ENCODE data around the gene ANKDD1A.

DNA sequence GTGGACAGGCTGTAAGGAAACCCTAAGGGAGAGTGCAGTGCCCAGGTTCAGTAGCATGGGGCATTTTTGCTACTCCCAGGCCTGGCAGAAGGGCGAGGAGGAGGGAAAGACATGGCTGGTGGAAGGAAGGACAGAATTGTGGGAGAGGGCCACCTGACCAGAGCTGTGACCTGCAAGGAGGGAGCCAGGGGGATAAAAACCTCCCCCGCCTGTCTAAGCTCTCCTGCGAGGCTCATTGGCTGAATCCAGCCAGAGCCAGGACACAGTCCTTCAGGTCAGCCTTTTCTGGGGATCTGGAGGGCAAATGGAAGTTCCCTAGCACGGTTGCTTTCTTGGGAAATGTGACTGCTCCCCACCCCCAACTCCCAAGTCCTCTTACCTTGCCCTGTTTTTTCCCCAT lies 13.3 kb upstream of the ANKDD1A start:
- TF ChIP-seq, protein P1, sequence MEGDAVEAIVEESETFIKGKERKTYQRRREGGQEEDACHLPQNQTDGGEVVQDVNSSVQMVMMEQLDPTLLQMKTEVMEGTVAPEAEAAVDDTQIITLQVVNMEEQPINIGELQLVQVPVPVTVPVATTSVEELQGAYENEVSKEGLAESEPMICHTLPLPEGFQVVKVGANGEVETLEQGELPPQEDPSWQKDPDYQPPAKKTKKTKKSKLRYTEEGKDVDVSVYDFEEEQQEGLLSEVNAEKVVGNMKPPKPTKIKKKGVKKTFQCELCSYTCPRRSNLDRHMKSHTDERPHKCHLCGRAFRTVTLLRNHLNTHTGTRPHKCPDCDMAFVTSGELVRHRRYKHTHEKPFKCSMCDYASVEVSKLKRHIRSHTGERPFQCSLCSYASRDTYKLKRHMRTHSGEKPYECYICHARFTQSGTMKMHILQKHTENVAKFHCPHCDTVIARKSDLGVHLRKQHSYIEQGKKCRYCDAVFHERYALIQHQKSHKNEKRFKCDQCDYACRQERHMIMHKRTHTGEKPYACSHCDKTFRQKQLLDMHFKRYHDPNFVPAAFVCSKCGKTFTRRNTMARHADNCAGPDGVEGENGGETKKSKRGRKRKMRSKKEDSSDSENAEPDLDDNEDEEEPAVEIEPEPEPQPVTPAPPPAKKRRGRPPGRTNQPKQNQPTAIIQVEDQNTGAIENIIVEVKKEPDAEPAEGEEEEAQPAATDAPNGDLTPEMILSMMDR (conservative IDR thresholded peaks at IDR 0.05) = no peak
- TF ChIP-seq ZFX (IDR thresholded peaks at IDR 0.05) = no peak

Measured in C4-2B (cell line).